GM12865 (cell line): ENCODE data around the gene CELA1.
A peak's percentile ranks its signal among the peaks of the same experiment; 100 is the strongest.

Experiments
- DNase-seq: peaks from one replicate; pipeline ENCODE4 v3.0.0; 2010; ENCODE audit warnings: low read depth
- H3K4me3 ChIP-seq: 2 replicates; pipeline ENCODE4 v1.5.1; 2011; ENCODE audit warnings: mild to moderate bottlenecking, low read depth, low read length, control low read depth
- CTCF ChIP-seq: IDR thresholded peaks from 2 replicates; pipeline ENCODE4 v1.5.1; 2011; ENCODE audit warnings: low read length, control low read depth, low read depth, inconsistent platforms; ENCODE audit not compliant: insufficient read depth; ENCODE audit errors: missing control alignments

CELA1 gene

GRCh38 chr12:51390891-51391282, 44.4 kb upstream of the CELA1 start:
- no peak for DNase-seq
- no peak for TF ChIP-seq CTCF
- H3K4me3 ChIP-seq: peak overlapping the region; percentile 86

GRCh38 chr12:51390457-51390856, 44.0 kb upstream of the CELA1 start:
- TF ChIP-seq CTCF: no peak
- peak overlapping the region; percentile 86 for H3K4me3 ChIP-seq
- DNase-seq: peak; percentile 15

GRCh38 chr12:51389302-51389999, 43.0 kb upstream of the CELA1 start:
- no peak overlapping the region for H3K4me3 ChIP-seq
- peak; percentile 33 for DNase-seq
- TF ChIP-seq CTCF: no peak

GRCh38 chr12:51388846-51389245, 42.4 kb upstream of the CELA1 start:
- no peak overlapping the region for H3K4me3 ChIP-seq
- no peak for TF ChIP-seq CTCF
- peak; percentile 15 for DNase-seq

- TF ChIP-seq CTCF: no peak
- H3K4me3 ChIP-seq: no peak overlapping the region
- peak; percentile 17 for DNase-seq
Observed at GRCh38 chr12:51388069-51388799, 41.8 kb upstream of the CELA1 start.

GRCh38 chr12:51386351-51386750, 39.9 kb upstream of the CELA1 start:
- no peak overlapping the region for H3K4me3 ChIP-seq
- no peak for TF ChIP-seq CTCF
- DNase-seq: no peak
